ENCODE data around the gene CAPN5. TPM values are rescaled to one million over a fixed set of nuclear protein-coding genes. Genes with fewer than 3 reads are reported as not detected.

CAPN5 gene
- total and polyA plus RNA-seq, 10 of the 15 experiments (the other 5 are each of a cell fraction or from before 2014, with no cell fraction given), result 0.02 to 0.33 (median 0.07) TPM; not detected in 3

DNA sequence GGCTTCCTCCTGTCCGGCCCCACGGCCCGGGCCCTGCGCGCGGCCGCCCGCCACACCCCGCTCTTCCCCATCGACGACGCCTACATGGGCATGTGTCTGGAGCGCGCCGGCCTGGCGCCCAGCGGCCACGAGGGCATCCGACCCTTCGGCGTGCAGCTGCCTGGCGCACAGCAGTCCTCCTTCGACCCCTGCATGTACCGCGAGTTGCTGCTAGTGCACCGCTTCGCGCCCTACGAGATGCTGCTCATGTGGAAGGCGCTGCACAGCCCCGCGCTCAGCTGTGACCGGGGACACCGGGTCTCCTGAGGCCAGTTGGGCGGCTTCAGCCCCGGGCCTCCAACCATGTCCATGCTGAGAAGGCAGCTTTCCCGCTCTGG is 26.4 kb upstream of the CAPN5 start:
- TF ChIP-seq KDM1A (IDR thresholded peaks at IDR 0.05; ENCODE audit: borderline replicate concordance), result no peak
- TF ChIP-seq ATF7 (IDR thresholded peaks at IDR 0.05; ENCODE audit: low read depth), result no peak
- no peak for TF ChIP-seq FOXM1 (IDR thresholded peaks at IDR 0.05; ENCODE audit: low read depth, low read length)
- TF ChIP-seq ZNF384 (IDR thresholded peaks at IDR 0.05; ENCODE audit: borderline replicate concordance, low read depth, low read length), result no peak
- TF ChIP-seq CREM (IDR thresholded peaks at IDR 0.05; ENCODE audit: low read depth), result no peak
- no peak for TF ChIP-seq DPF2 (IDR thresholded peaks at IDR 0.05)
- TF ChIP-seq, protein P1, sequence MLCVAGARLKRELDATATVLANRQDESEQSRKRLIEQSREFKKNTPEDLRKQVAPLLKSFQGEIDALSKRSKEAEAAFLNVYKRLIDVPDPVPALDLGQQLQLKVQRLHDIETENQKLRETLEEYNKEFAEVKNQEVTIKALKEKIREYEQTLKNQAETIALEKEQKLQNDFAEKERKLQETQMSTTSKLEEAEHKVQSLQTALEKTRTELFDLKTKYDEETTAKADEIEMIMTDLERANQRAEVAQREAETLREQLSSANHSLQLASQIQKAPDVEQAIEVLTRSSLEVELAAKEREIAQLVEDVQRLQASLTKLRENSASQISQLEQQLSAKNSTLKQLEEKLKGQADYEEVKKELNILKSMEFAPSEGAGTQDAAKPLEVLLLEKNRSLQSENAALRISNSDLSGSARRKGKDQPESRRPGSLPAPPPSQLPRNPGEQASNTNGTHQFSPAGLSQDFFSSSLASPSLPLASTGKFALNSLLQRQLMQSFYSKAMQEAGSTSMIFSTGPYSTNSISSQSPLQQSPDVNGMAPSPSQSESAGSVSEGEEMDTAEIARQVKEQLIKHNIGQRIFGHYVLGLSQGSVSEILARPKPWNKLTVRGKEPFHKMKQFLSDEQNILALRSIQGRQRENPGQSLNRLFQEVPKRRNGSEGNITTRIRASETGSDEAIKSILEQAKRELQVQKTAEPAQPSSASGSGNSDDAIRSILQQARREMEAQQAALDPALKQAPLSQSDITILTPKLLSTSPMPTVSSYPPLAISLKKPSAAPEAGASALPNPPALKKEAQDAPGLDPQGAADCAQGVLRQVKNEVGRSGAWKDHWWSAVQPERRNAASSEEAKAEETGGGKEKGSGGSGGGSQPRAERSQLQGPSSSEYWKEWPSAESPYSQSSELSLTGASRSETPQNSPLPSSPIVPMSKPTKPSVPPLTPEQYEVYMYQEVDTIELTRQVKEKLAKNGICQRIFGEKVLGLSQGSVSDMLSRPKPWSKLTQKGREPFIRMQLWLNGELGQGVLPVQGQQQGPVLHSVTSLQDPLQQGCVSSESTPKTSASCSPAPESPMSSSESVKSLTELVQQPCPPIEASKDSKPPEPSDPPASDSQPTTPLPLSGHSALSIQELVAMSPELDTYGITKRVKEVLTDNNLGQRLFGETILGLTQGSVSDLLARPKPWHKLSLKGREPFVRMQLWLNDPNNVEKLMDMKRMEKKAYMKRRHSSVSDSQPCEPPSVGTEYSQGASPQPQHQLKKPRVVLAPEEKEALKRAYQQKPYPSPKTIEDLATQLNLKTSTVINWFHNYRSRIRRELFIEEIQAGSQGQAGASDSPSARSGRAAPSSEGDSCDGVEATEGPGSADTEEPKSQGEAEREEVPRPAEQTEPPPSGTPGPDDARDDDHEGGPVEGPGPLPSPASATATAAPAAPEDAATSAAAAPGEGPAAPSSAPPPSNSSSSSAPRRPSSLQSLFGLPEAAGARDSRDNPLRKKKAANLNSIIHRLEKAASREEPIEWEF (IDR thresholded peaks at IDR 0.05; ENCODE audit: insufficient replicate concordance, low read depth, low read length), result no peak
- SMC1A ChIA-PET (ENCODE audit: uncharacterized antibody, unreplicated experiment), result interaction anchor here (2.0 kb wide), 1 partner anchor 120 kb away, joined by 8 read pairs; no protein-coding TSS in a partner anchor
- H3K9me3 ChIP-seq (replicated peaks; ENCODE audit: control insufficient read depth, insufficient read depth, low read length), result no peaks in the 10 kb centered on the region; the same call in 2 of the 3 replicates
- CTCF ChIA-PET, result interaction anchor here (1.5 to 4.5 kb wide), 2 partner anchors 51 to 121 kb away, joined by 6 to 31 read pairs; no protein-coding TSS in a partner anchor
- peaks cover 6% of the 10 kb centered on the region for H3K4me1 ChIP-seq (ENCODE audit: control insufficient read depth, insufficient read depth, low read length)
- BruUV-seq (replicated peaks), result no TSS peak
- H3K27me3 ChIP-seq (replicated peaks in 1 of 2; ENCODE audit: control insufficient read depth in 2 of 2, insufficient read depth in 2 of 2, low read length in 1 of 2), result peaks cover 1 to 4% of the 10 kb centered on the region in 2 experiments; a peak in 3 of 4 replicates
- no peak overlapping the region for H3K4me3 ChIP-seq
- H3K9ac ChIP-seq (ENCODE audit: control insufficient read depth, insufficient read depth, low read length), result no peak overlapping the region
- POLR2A ChIA-PET, result no interaction called here
- in situ Hi-C loops (cut with MboI), result no loop called here
- H3K27ac ChIP-seq (ENCODE audit: control insufficient read depth, insufficient read depth), result no peak overlapping the region
- FAIRE-seq (no peak), ATAC-seq (no peak), DNase-seq (ENCODE audit: low read depth, low spot score) (no peak)
- H3K4me2 ChIP-seq (ENCODE audit: control insufficient read depth, insufficient read depth), result no peak overlapping the region
- intact Hi-C loops (cut with micrococcal nuclease; ENCODE audit: unreplicated experiment), result loop anchor here (10.0 kb wide), 1 partner anchor 306 kb away; no protein-coding TSS in a partner anchor
- no peaks in the 10 kb centered on the region for H3K36me3 ChIP-seq (ENCODE audit: control insufficient read depth in 2 of 2, insufficient read depth in 2 of 2, low read length in 1 of 2)
- RAD21 ChIA-PET (ENCODE audit: unreplicated experiment), result interaction anchor here (1.1 kb wide), 2 partner anchors 120 to 121 kb away, joined by 3 to 5 read pairs; no protein-coding TSS in a partner anchor
- no peaks in the 10 kb centered on the region for H3K79me2 ChIP-seq (ENCODE audit: control insufficient read depth, insufficient read depth, low read length)
- WGBS (ENCODE audit: insufficient coverage, insufficient replicate concordance, low lambda C conversion rate, missing lambda C conversion rate), result 95% methylated on average over 27 of the region's 37 CpGs
- no peak overlapping the region for H2AFZ ChIP-seq (ENCODE audit: control insufficient read depth, low read depth, low read length)
- H4K20me1 ChIP-seq (ENCODE audit: control insufficient read depth, insufficient read depth), result no peaks in the 10 kb centered on the region
